ENCODE data around the gene USP34.

The USP34 gene

DNA sequence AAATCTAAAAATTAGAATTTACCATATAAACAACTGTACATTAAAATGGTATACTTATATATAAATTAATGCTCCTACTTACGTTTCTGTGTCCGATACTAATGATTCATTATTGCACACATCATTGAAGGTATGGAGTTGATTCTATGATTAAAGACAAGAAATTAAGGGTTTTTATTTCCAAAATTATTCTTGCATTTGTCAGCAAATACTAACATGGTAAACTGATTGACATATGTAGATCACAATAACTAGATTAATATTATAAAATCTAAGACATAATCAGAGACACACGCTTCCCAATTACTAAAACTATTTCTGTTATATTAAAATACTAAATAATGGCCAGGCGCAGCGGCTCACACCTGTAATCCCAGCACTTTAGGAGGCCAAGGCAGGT lies 92.6 kb downstream of the USP34 start:
- Histone ChIP-seq H2BK12ac (ENCODE audit: low read length in 2 of 2) (no peak overlapping the region), H4K91ac (ENCODE audit: low read length) (no peak overlapping the region), H3K18ac (ENCODE audit: low read depth in 1 of 2, low read length in 2 of 2) (no peak overlapping the region), H4K8ac (ENCODE audit: low read length) (no peak overlapping the region), H3K4ac (ENCODE audit: low read depth in 1 of 2, low read length in 2 of 2) (no peak overlapping the region), H2BK15ac (ENCODE audit: low read depth, poor library complexity, severe bottlenecking) (no peak overlapping the region), H3K4me1 (ENCODE audit: control insufficient read depth, insufficient read depth, low read depth, low read length) (no peaks in the 10 kb centered on the region), H3K14ac (ENCODE audit: low read length in 2 of 2) (no peak overlapping the region), H3K27me3 (ENCODE audit: control insufficient read depth in 1 of 2, insufficient read depth in 1 of 2, low read length in 2 of 2) (no peaks in the 10 kb centered on the region), H3K36me3 (ENCODE audit: control insufficient read depth in 1 of 2, insufficient read depth in 2 of 2, low read depth in 1 of 2, low read length in 2 of 2) (peaks cover 25 to 93% of the 10 kb centered on the region in 2 experiments), H3K4me3 (ENCODE audit: insufficient read depth in 1 of 2, low read depth in 1 of 2, low read length in 2 of 2) (no peak overlapping the region), H2BK5ac (ENCODE audit: low read depth, low read length, poor library complexity, severe bottlenecking) (no peak overlapping the region), H3K4me2 (ENCODE audit: low read length, poor library complexity, severe bottlenecking) (no peak overlapping the region), H2BK120ac (ENCODE audit: low read depth, low read length) (no peak overlapping the region), H2AFZ (ENCODE audit: low read depth, low read length) (no peak overlapping the region), H3K27ac (ENCODE audit: low read length, poor library complexity, severe bottlenecking) (no peak overlapping the region), H2AK5ac (ENCODE audit: low read length, severe bottlenecking) (no peak overlapping the region), H3K23ac (ENCODE audit: low read length in 2 of 2) (no peak overlapping the region), H3K9ac (ENCODE audit: low read length) (no peak overlapping the region), H3K9me3 (ENCODE audit: control insufficient read depth, low read length) (no peaks in the 10 kb centered on the region), H3K79me1 (replicated peaks; ENCODE audit: low read length, poor library complexity, severe bottlenecking) (peaks cover 20% of the 10 kb centered on the region)
- 100% methylated on average over 2 of the region's 5 CpGs for WGBS
- no peak for DNase-seq

GRCh38 chr2:61377046-61377445 lies 93.8 kb downstream of the USP34 start:
- Histone ChIP-seq H3K18ac (ENCODE audit: low read depth in 1 of 2, low read length in 2 of 2) (no peak overlapping the region), H3K23ac (ENCODE audit: low read length in 2 of 2) (no peak overlapping the region), H3K9ac (ENCODE audit: low read length) (no peak overlapping the region), H2BK5ac (ENCODE audit: low read depth, low read length, poor library complexity, severe bottlenecking) (no peak overlapping the region), H3K9me3 (ENCODE audit: control insufficient read depth, low read length) (no peaks in the 10 kb centered on the region), H2BK120ac (ENCODE audit: low read depth, low read length) (no peak overlapping the region), H3K27ac (ENCODE audit: low read length, poor library complexity, severe bottlenecking) (no peak overlapping the region), H3K36me3 (ENCODE audit: control insufficient read depth in 1 of 2, insufficient read depth in 2 of 2, low read depth in 1 of 2, low read length in 2 of 2) (peaks cover 27 to 82% of the 10 kb centered on the region in 2 experiments), H3K4me1 (ENCODE audit: control insufficient read depth, insufficient read depth, low read depth, low read length) (no peaks in the 10 kb centered on the region), H3K4me2 (ENCODE audit: low read length, poor library complexity, severe bottlenecking) (no peak overlapping the region), H4K91ac (ENCODE audit: low read length) (no peak overlapping the region), H4K8ac (ENCODE audit: low read length) (no peak overlapping the region), H2AFZ (ENCODE audit: low read depth, low read length) (no peak overlapping the region), H2BK12ac (ENCODE audit: low read length in 2 of 2) (no peak overlapping the region), H2BK15ac (ENCODE audit: low read depth, poor library complexity, severe bottlenecking) (no peak overlapping the region), H3K14ac (ENCODE audit: low read length in 2 of 2) (no peak overlapping the region), H3K27me3 (ENCODE audit: control insufficient read depth in 1 of 2, insufficient read depth in 1 of 2, low read length in 2 of 2) (no peaks in the 10 kb centered on the region), H3K4me3 (ENCODE audit: insufficient read depth in 1 of 2, low read depth in 1 of 2, low read length in 2 of 2) (no peak overlapping the region), H3K4ac (ENCODE audit: low read depth in 1 of 2, low read length in 2 of 2) (no peak overlapping the region), H3K79me1 (replicated peaks; ENCODE audit: low read length, poor library complexity, severe bottlenecking) (peaks cover 25% of the 10 kb centered on the region), H2AK5ac (ENCODE audit: low read length, severe bottlenecking) (no peak overlapping the region)
- 60% methylated on average over 1 of the region's 1 CpG for WGBS
- DNase-seq = no peak

GRCh38 chr2:61376211-61376610 lies 94.7 kb downstream of the USP34 start:
- peaks cover 24 to 81% of the 10 kb centered on the region in 2 experiments for H3K36me3 ChIP-seq (ENCODE audit: control insufficient read depth in 1 of 2, insufficient read depth in 2 of 2, low read depth in 1 of 2, low read length in 2 of 2)
- no peak for DNase-seq
- 98% methylated on average over 4 of the region's 4 CpGs for WGBS
- H3K4me1 ChIP-seq (ENCODE audit: control insufficient read depth, insufficient read depth, low read depth, low read length) = no peaks in the 10 kb centered on the region
- H3K9me3 ChIP-seq (ENCODE audit: control insufficient read depth, low read length) = no peaks in the 10 kb centered on the region
- peaks cover 25% of the 10 kb centered on the region for H3K79me1 ChIP-seq (replicated peaks; ENCODE audit: low read length, poor library complexity, severe bottlenecking)
- no peak overlapping the region for H3K4me3 ChIP-seq (ENCODE audit: insufficient read depth in 1 of 2, low read depth in 1 of 2, low read length in 2 of 2)
- no peak overlapping the region for H3K4me2 ChIP-seq (ENCODE audit: low read length, poor library complexity, severe bottlenecking)
- H3K23ac ChIP-seq (ENCODE audit: low read length in 2 of 2) = no peak overlapping the region
- H3K27ac ChIP-seq (ENCODE audit: low read length, poor library complexity, severe bottlenecking) = no peak overlapping the region
- no peak overlapping the region for H2AFZ ChIP-seq (ENCODE audit: low read depth, low read length)
- no peak overlapping the region for H3K18ac ChIP-seq (ENCODE audit: low read depth in 1 of 2, low read length in 2 of 2)
- no peak overlapping the region for H2BK15ac ChIP-seq (ENCODE audit: low read depth, poor library complexity, severe bottlenecking)
- no peak overlapping the region for H2BK12ac ChIP-seq (ENCODE audit: low read length in 2 of 2)
- H3K9ac ChIP-seq (ENCODE audit: low read length) = no peak overlapping the region
- H3K14ac ChIP-seq (ENCODE audit: low read length in 2 of 2) = no peak overlapping the region
- no peak overlapping the region for H3K4ac ChIP-seq (ENCODE audit: low read depth in 1 of 2, low read length in 2 of 2)
- no peak overlapping the region for H2AK5ac ChIP-seq (ENCODE audit: low read length, severe bottlenecking)
- no peaks in the 10 kb centered on the region for H3K27me3 ChIP-seq (ENCODE audit: control insufficient read depth in 1 of 2, insufficient read depth in 1 of 2, low read length in 2 of 2)
- H2BK5ac ChIP-seq (ENCODE audit: low read depth, low read length, poor library complexity, severe bottlenecking) = no peak overlapping the region
- H4K91ac ChIP-seq (ENCODE audit: low read length) = no peak overlapping the region
- peak overlapping the region; percentile 8 for H2BK120ac ChIP-seq (ENCODE audit: low read depth, low read length)
- H4K8ac ChIP-seq (ENCODE audit: low read length) = no peak overlapping the region

GRCh38 chr2:61371027-61371426 lies 99.9 kb downstream of the USP34 start:
- H3K4me1 ChIP-seq (ENCODE audit: control insufficient read depth, insufficient read depth, low read depth, low read length) = peaks cover 3% of the 10 kb centered on the region
- H3K9ac ChIP-seq (ENCODE audit: low read length) = no peak overlapping the region
- H3K18ac ChIP-seq (ENCODE audit: low read depth in 1 of 2, low read length in 2 of 2) = no peak overlapping the region
- peaks cover 17% of the 10 kb centered on the region for H3K79me1 ChIP-seq (replicated peaks; ENCODE audit: low read length, poor library complexity, severe bottlenecking)
- no peak overlapping the region for H3K23ac ChIP-seq (ENCODE audit: low read length in 2 of 2)
- H3K4ac ChIP-seq (ENCODE audit: low read depth in 1 of 2, low read length in 2 of 2) = no peak overlapping the region
- H3K14ac ChIP-seq (ENCODE audit: low read length in 2 of 2) = no peak overlapping the region
- H3K4me3 ChIP-seq (ENCODE audit: insufficient read depth in 1 of 2, low read depth in 1 of 2, low read length in 2 of 2) = no peak overlapping the region
- H2AK5ac ChIP-seq (ENCODE audit: low read length, severe bottlenecking) = no peak overlapping the region
- H3K27ac ChIP-seq (ENCODE audit: low read length, poor library complexity, severe bottlenecking) = no peak overlapping the region
- H2BK5ac ChIP-seq (ENCODE audit: low read depth, low read length, poor library complexity, severe bottlenecking) = no peak overlapping the region
- H3K9me3 ChIP-seq (ENCODE audit: control insufficient read depth, low read length) = no peaks in the 10 kb centered on the region
- no peak overlapping the region for H4K91ac ChIP-seq (ENCODE audit: low read length)
- H2AFZ ChIP-seq (ENCODE audit: low read depth, low read length) = no peak overlapping the region
- H2BK15ac ChIP-seq (ENCODE audit: low read depth, poor library complexity, severe bottlenecking) = no peak overlapping the region
- no peak overlapping the region for H2BK120ac ChIP-seq (ENCODE audit: low read depth, low read length)
- H2BK12ac ChIP-seq (ENCODE audit: low read length in 2 of 2) = no peak overlapping the region
- H3K27me3 ChIP-seq (ENCODE audit: control insufficient read depth in 1 of 2, insufficient read depth in 1 of 2, low read length in 2 of 2) = no peaks in the 10 kb centered on the region
- H3K4me2 ChIP-seq (ENCODE audit: low read length, poor library complexity, severe bottlenecking) = no peak overlapping the region
- no peak overlapping the region for H4K8ac ChIP-seq (ENCODE audit: low read length)
- H3K36me3 ChIP-seq (ENCODE audit: control insufficient read depth in 1 of 2, insufficient read depth in 2 of 2, low read depth in 1 of 2, low read length in 2 of 2) = peaks cover 25 to 84% of the 10 kb centered on the region in 2 experiments
- peak; percentile 41 for DNase-seq

Data from mesenchymal stem cell (in vitro differentiated cells and primary cell).